GM21515 (cell line): ENCODE results near the gene NF1.

Experiments
- ATAC-seq: cut with Tn5 transposase; IDR thresholded peaks from one replicate; pipeline ENCODE4 v1.9.1; 2021; ENCODE audit not compliant: unreplicated experiment

NF1 gene

DNA sequence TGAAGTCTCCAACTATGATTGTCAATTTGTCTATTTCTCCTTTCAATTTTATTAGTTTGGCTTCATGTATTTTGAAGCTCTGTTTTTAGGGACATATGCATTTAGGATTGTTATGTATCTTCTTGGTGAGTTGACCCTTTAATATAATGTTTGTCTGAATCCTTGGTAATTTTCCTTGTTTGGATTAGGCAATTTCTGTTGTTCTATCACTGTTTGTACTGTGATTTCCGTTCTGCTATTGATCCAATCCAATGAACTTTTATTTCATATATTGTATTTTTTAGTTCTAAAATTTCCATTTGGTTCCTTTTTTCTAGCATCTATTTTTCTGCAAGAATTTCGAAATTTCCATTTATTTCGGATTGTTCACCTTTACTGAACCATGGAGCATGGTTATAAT is 327.7 kb downstream of the NF1 start:
- ATAC-seq = no peak

DNA sequence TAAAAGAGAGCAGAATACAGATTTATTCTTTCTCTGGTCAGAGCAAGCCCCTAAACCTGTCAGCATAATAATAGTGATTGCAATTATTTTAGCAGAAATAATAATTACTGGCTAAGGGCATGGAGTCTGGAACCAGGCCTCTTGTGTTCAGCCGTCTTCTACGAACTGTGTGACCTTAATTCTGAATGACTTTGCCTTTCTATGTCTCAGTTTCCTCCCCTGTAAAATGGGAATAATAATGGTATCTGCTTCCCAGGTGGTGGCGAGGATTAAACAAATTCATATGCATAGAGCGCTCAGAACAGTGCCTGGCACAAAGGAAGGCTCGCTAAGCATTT is 330.1 kb downstream of the NF1 start:
- no peak for ATAC-seq

DNA sequence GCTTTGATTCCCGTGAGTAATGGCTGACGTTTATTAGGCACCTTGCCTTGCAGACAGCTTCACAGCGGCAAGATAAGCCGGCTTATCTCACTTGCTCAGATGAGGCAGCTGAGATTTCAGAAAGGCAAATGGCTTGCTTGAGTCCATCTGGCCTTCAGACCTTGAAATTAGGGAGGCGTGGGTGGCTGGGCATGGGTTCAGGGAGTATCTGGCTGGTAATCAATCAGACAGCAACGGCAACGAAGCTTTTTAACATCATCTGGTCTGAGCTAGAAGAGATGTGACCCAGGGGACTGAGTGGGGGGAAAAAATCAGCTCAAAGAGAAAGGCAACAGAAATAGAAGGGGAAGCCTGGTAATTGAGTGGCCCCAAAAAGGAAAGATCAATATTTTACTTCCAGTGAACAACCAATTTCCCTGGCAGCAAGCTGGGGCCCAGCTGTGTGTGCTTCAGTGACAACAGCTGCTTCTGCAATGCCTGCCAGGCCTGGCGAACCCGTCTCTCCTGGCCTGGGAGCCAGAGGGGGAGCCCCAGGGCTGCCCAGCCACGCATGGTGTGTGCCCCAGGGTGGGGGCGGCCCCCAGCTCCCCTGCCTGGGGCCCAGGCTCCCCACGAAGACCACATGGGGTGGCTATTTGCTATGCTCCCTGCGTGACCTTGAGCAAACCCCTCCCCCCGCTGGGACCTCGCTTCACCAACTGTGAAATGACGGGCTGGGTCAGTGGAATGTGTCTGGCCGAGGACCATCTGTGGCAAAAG is 330.7 kb downstream of the NF1 start:
- no peak for ATAC-seq
